SK-MEL-5 (cell line): Measurements from ENCODE around the gene BLVRA. TPM values are rescaled to one million over a fixed set of nuclear protein-coding genes. Genes with fewer than 3 reads are reported as not detected.
"Not testable (repeated sequence)": the region's sequence is repeated elsewhere in the genome, so short reads cannot be mapped to it uniquely, and the experiment has no call there.

Experiments used
- DNase-seq: peaks from one replicate; pipeline ENCODE4 v3.0.0-alpha.2; 2016; ENCODE audit warnings: low read depth, low spot score
- in situ Hi-C: cut with HindIII; loops from 2 replicates; pipeline ENCODE4 v1.10.0; 2016; ENCODE audit warnings: low sequenced_read_pairs, high pct_unique_total_duplicates, low pct_unique_long_range_greater_than_20kb
- total RNA-seq: library from RNA; depleted of rRNA; stranded (reverse); fragments of >200 nt; shearing (Covaris generic); gene quantifications from 2 replicates; pipeline ENCODE4 v1.2.3, GENCODE V29; 2014

The BLVRA gene
- total RNA-seq, 1 experiment from 2014 or later, result 32.8 TPM

DNA sequence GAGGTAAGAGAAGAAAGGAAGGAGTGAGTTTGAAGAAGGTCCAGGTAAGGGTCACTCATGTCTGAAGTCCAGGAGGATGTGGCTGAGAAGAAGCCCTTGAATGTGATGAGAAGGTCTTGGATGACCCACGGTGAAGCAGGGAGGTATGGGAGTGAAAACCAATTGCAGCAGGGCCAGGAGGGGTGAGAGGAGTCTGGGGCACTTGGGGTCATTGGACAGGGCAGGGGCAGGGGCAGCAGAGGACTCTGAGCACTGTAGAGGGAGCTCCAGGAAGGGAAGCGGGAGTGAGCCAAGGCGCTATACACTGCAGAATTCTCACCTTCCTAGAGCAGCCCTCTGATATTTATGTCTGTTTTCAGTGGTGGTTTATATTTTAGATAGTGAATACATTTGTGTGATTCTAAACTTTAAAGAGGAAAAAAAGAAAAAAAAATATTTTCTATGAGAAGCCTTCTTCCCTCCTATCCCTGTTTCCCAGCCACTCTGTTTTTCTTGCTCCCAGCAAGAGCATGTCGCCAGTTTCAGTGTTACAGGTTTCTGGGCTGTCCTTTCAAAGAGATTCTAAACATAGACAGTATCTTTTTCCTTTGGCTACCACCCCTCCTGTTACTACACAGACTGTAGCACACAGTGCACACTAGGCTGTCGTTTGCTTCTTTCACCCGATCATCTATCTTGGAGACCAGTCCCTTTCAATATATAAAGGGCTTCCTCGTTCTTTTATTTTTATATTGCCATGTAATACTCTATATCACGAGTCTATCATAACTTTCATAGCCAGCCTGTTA is 24.5 kb downstream of the BLVRA start:
- DNase-seq, result no peak
- in situ Hi-C loops, result no loop called here

DNA sequence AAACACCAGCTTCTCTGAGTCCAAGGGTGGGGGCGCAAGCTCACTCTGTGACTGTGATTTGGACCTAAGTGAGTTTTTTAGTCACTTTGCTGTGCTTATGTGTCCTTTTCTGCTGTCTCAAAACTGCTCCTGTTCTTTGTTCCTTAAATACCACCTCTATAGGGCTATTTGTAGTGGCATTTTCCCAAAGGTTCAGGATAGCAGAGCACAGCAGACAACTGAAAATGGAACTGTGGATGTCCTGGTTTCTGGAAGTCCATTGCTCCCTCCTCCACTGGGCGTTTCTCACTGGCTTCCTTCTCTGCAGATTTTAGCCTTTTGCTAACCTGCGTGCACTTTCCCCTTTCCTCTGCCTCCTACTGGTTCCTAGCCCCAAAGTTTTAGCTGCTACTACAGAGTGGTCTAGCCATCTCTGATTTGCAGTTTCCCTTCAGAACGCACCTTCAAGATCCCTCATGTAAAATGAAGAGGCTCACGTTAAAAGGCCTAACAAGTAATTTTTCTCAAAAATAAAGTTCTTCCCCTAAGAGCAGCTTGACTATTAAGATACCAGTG is 25.6 kb downstream of the BLVRA start:
- no peak for DNase-seq
- in situ Hi-C loops, result no loop called here

DNA sequence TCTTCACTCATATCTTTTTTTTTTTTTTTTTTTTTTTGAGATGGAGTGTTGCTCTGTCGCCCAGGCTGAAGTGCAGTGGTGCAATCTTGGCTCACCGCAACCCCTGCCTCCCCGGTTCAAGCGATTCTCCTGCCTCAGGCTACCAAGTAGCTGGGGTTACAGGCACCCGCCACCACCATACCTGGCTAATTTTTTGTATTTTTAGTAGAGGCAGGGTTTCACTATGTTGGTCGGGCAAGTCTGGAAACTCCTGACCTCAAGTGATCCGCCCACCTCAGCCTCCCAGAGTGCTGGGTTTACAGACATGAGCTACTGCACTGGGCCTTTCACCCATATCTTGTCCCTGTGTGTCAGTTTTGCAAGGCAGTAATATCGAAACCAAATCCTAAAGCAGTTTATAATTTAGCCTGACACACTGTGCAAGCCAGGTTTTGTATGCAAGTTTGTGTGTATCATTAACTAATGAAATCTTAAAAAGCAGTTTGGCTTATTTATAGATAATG is 26.2 kb downstream of the BLVRA start:
- DNase-seq, in situ Hi-C loops: not testable (repeated sequence)

DNA sequence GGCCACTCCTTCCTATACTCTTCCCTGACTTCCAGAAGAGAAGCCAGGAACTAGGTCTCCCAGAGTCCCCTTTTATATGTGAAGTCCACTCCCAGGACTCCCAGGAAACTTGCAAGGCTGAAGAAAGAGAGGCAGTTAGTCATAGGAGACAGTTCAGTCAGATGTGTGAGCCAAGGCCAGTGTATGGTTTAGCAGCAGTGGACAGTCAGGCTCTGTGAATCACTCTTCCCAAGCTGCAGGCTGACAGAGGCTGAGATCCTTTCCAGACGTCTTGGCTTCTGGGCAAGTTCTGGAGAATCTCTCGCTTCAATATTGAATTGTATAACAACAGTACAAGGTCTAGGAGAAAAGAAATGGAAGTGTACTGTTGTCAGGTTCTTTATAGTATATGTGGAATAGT is 26.9 kb downstream of the BLVRA start:
- in situ Hi-C loops, result no loop called here
- DNase-seq, result no peak

DNA sequence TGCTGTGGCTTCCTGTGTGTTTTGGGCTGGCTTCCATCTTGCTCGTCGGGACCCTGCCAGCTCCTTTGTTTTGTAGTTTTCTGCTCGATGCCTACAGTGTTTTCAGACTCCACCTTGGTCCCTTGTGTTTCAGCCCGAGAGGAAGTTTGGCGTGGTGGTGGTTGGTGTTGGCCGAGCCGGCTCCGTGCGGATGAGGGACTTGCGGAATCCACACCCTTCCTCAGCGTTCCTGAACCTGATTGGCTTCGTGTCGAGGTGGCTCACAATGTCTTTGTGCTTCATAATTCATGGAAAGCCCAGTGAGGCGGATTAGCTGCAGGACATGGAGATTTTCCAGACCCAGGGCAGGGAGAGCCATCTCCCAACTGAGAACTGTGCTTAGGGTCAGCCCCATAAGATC is 29.3 kb downstream of the BLVRA start:
- in situ Hi-C loops, result no loop called here
- DNase-seq, result no peak

DNA sequence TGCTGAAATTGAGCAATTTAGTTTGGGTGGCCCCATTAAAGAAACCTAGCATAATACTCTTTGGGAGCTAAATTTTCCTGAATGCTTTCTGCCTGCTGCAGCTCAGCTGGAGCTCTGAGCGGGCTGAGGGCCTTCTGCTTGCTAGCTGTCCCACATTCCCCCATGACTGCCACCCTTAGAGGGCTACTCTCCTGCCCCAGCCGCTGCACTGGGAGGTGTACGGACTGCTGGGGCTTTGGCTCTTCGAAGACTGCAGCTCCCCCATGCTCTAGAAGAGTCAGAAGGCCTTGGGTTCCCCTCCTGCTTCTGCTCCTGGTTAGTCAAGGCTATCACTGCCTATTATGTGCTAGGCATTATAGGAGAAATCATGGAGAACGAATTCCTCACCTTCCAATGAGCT is 31.5 kb downstream of the BLVRA start:
- DNase-seq, result no peak
- in situ Hi-C loops, result no loop called here

DNA sequence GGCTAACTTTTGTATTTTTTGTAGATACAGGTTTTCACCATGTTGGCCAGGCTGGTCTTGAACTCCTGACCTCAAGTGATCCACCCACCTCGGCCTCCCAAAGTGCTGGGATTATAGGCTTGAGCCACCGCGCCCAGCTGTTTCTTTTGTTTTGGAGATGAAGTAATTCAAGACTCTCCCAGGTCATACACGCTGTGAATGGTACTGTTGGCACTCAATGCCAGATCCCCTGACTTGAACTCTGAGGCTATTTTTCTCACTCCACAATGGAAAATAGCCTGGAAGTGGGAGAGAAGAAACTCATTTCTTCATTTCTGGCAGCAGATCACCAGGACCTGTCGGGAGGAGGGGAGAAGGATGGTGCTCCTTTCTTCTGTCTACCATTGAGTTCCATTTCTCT is 32.4 kb downstream of the BLVRA start:
- in situ Hi-C loops, result no loop called here

DNA sequence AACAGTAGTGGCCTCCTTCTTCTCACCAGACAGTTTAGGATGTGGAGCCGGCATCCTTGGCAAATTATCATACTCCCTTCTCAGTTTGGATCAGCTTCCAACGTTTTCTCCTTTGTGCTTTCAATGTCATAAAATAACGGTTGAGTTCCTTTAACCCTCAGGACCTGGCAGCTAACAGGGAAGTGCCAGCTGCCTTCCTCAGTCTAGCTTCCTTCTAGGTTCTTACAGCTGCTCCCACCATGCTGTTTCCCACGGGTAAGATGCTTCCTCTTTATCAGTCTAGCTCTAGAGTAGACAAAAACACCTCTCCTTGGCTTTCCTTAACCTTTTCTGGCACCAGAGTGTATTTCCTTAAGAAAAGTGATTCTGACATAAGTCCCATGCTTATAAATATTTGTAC is 33.2 kb downstream of the BLVRA start:
- no peak for DNase-seq
- in situ Hi-C loops, result no loop called here

More for the DNA sequence above, 32.4 kb downstream of the BLVRA start:
- no peak for DNase-seq

DNA sequence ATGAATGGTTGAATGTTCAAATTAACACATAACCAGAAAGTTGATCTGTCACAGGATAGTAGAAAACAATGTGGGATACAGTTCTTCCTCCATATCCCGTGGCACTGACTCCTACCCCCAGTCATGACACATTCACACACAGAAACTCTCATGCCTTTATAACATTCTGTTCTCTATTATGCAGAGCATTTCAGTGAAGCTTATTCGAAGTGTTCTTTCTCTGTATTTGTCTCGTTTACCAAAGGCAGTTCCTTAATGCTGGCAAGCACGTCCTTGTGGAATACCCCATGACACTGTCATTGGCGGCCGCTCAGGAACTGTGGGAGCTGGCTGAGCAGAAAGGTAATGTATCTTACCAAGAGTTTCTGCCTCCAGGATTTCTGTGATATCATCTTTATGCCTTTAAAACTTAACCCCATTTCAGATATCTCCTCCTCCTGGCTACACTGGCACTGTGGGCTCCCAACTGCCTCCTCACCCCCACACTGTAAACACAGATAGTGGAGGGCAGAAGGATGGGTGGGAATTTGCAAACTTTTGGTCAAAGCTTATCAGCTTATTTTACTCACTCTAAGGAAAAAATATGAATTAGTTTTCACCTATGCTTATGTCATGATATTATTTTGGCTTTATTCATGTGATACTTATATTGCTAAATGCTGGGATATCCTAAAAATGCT is 34.1 kb downstream of the BLVRA start:
- DNase-seq, result peak; percentile 35
- in situ Hi-C loops, result no loop called here

DNA sequence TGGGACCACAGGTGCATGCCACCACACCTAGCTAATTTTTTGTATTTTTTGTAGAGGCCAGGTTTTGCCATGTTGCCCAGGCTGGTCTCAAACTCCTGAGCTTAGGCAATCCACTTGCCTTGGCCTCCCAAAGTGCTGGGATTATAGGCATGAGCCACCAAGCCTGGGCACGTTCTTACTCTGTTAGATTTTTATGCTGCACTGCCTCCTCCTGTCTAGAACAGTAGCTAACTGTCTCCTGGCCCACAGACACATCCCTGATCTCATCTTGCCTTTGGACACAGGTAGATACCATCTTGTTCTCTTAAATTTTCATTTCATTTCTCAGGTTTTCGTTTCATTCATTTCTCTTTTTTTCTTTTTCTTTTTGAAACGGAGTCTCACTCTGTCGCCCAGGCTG is 41.1 kb downstream of the BLVRA start:
- DNase-seq, result peak; percentile 26
- in situ Hi-C loops, result no loop called here

DNA sequence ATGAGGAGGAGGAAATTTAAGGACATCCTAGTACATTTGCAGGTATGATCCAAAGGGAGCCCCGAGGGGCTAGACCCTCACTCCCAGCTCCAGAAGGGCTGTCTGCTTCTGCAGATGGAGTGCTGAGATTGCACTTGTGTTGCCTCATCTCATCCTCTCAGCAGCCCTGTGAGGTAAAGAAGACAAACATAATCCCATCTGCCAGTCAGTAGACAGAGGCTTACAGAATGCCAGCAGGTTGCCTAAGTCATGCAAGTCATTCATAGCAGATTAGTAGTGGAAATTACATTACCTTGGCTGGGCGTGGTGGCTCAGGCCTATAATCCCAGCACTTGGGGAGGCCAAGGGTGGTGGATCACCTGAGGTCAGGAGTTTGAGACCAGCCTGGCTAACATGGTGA is 45.4 kb downstream of the BLVRA start:
- DNase-seq, result no peak
- in situ Hi-C loops, result no loop called here

DNA sequence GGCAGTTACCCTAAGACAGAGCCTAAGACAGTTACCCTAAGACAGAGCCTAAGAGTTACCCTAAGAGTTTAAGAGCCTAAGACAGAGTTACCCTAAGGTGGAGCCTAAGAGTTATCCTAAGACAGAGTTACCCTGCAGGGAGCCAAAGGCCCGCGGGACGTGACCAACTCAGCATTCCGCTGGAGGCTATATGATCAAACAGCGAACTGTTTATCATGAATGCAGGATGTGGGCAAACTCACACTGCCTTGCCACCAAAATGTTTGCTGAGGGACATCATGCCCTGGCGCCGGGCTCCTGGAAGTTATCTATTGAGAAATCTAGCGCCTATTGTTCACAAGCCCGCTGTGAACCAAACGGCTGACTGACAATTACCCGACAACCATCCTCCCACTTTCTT is 49.9 kb downstream of the BLVRA start:
- in situ Hi-C loops, result no loop called here
- no peak for DNase-seq

DNA sequence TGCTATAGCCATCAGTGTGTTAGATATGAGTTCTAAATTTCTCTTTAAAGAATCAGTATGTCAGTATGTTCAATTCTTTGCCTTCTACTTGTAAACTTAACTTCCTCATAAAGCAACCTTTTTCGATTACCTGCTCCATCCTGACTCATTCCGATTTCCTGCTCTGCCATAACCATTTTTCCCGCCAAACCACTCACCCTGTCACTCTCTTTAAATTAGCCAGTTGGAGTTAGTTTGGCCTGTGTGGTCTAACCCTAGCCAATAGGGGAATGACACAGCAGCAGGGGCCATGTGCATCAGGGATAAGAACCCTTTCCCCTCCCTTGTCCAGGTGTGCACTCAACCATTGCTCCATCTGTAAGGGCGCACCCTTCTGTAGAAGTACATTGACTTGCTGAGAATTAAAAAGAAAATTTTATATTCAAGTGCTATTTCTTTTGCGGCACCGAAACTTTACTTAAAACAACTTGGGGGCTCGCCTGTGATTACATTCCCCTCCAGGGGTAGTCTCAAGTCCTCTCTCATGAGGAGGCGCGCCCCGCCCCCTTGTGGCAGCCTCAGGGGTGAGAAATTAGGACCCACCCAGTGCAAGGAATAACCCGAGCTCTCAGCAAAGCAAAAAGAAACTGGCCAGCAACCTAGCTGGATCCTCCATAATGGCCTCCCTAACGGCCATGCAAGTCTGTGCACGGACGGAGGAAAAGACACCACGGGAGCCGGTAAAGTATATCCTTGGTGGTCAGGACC is 51.9 kb downstream of the BLVRA start:
- DNase-seq, result peak; percentile 62
- in situ Hi-C loops, result not testable (repeated sequence)

DNA sequence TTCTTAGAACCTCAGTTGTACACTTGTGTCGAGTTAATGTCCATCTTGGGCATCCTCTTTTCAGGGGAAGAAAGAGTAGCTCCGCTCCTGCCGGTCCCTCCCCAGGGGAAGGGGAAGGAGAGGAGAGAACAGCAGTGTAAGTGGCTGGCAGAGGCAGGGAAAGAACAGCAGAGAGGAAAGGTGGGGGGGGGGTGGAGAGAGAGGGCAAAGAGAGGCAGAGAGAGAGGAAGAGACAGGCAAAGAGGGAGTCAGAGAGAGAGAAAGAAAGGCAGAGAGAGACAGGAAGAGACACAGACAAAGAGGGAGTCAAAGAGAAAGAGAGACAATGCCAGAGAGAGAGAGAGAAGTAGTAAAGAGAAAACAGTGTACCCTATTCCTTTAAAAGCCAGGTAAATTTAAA is 56.9 kb downstream of the BLVRA start:
- in situ Hi-C loops, result no loop called here
- no peak for DNase-seq

DNA sequence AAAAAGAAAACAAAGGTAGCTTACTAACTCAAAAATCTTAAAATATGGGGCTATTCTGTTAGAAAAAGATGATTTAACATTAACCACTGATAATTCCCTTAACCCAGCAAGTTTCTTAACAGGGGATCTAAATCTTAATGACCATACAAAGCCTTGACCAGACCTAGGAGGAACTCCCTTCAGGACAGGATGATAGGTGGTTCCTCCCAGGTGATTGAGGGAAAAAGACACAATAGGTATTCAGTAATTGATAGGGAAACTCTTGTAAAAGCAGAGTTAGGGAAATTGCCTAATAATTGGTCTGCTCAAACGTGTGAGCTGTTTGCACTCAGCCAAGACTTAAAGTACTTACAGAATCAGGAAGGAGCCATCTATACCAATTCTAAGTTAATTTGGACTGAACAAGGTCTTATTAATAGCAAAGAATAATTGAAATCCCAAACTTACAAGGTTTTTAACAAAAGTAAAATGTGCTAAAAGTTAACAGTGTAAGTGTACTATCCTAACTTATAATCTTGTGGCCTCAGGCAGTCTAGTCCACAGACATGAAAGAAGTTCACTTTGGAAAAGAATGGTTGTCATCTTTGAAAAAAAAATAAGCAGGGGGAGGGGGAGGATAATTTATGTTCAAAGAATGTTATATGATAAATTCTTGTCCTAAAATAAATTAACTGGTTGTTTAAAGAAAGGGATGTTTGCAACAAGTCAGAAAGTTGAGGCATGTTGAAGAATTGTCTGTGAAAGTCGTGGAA is 57.7 kb downstream of the BLVRA start:
- in situ Hi-C loops, DNase-seq: not testable (repeated sequence)

DNA sequence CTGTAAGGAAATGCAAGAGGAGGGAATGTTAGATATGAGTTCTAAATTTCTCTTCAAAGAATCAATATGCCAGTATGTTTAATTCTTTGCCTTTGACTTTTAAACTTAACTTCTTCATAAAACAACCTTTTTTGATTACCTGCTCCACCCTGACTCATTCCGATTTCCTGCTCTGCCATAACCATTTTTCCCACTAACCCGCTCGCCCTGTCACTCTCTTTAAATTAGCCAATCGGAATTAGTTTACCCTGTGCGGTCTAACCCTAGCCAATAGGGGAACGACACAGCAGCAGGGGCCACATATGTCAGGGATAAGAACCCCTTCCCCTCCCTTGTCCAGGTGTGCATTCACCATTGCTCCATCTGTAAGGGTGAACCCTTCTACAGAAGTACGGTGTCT is 64.9 kb downstream of the BLVRA start:
- in situ Hi-C loops, DNase-seq: not testable (repeated sequence)

DNA sequence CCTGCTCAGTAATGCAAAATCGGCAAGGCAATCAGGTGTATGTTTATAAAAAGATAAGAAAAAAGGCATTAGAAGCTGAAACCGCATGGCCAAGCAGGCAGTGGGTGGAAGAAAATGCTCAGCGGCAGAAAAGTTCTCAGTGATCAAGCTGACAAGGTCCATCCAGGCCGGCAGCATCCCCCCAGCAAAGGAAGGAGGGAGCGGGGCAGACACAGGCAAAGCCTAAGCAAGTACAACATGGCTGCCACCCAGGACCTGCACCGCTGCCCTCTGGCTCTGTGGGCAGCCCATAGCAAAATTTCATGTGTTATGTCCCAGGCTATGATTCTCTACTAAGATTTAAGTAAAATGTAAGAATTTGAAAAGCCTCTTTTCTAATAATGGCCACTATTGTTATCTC is 65.5 kb downstream of the BLVRA start:
- in situ Hi-C loops, result no loop called here
- DNase-seq, result no peak
